ENCODE measurements around the gene NACC1.

NACC1 gene

DNA sequence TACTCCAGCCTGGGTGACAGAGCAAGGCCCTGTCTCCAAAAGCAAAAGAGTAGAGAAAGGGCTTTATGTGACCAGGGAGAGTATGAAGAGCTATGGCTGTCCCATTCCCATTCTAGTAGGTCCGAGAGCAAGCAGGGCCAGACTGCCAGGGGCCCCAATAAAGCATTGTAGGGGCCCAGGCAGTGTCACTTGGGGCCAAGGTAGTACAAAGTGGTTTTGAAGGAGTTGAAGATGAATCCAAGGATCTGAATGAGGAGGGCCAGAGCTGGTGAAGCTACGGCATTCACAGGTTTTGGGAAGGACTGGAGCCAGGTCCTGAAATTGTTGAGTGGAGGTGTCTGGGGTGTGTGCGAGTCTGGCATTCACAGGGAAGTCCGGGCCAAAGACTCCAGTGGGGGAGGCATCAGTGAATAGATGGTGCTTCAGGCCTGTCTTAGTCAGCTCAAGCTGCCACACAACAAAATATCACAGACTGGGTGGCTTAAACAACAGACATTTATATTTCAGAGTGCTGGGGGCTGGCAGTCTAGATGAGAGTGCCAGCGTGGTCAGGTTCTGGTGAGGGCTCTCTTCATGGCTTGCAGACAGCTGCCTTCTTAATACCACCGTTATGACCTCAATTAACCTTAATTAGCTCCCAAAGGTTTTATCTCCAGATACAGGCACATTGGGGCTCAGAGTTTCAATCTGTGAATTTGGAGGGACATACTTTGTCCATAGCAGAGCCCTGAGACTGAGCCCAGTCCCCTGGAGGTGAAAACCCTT is 9.9 kb downstream of the NACC1 start:
- TF ChIP-seq CTCF (IDR thresholded peaks at IDR 0.05; ENCODE audit: control extremely low read depth, extremely low read depth, low read depth, missing control alignments), result no peak
- no peak for DNase-seq (ENCODE audit: extremely low spot score)
- CTCF ChIA-PET, result interaction anchor here (1.0 to 2.3 kb wide), 6 partner anchors 8 to 163 kb away, joined by 3 to 9 read pairs (median 4); partner anchors contain the start of genes IER2 and STX10
- POLR2A ChIA-PET, result interaction anchor here (1.2 kb wide), 1 partner anchor 14 kb away, joined by 4 read pairs; no protein-coding TSS in a partner anchor

DNA sequence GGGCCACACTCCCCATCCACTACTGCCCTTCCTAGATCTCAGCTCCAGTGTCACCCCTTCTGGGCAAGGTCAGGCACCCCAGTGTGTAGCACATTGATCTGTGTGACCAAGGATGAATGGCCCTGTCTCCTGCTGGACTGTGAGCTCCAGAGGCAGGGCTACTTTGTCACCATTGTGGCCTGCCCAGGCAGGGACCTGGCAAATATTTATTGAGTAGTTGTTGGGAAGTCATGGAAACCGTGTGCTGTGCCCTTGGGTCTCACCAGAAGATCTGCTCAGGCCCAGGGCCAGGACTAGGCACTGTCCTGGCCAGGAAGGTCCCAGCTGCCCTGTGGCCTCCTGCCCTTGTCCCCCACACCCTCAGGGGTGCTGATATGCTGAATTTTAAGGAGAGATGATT is 10.5 kb downstream of the NACC1 start:
- TF ChIP-seq CTCF (IDR thresholded peaks at IDR 0.05; ENCODE audit: control extremely low read depth, extremely low read depth, low read depth, missing control alignments), result no peak
- no peak for DNase-seq (ENCODE audit: extremely low spot score)
- ChIA-PET POLR2A (interaction anchor here (1.2 kb wide), 1 partner anchor 14 kb away, joined by 4 read pairs; no protein-coding TSS in a partner anchor), CTCF (interaction anchor here (0.7 to 2.3 kb wide), 6 partner anchors 8 to 163 kb away, joined by 3 to 9 read pairs (median 4); partner anchors contain the start of genes IER2 and STX10)

GRCh38 chr19:13129384-13129783 is 11.3 kb downstream of the NACC1 start:
- TF ChIP-seq CTCF (IDR thresholded peaks at IDR 0.05; ENCODE audit: control extremely low read depth, extremely low read depth, low read depth, missing control alignments), result no peak
- no peak for DNase-seq (ENCODE audit: extremely low spot score)
- POLR2A ChIA-PET, result no interaction called here
- CTCF ChIA-PET, result interaction anchor here (0.7 to 2.3 kb wide), 4 partner anchors 10 to 164 kb away, joined by 3 to 9 read pairs (median 4); partner anchors contain the start of genes IER2 and STX10

DNA sequence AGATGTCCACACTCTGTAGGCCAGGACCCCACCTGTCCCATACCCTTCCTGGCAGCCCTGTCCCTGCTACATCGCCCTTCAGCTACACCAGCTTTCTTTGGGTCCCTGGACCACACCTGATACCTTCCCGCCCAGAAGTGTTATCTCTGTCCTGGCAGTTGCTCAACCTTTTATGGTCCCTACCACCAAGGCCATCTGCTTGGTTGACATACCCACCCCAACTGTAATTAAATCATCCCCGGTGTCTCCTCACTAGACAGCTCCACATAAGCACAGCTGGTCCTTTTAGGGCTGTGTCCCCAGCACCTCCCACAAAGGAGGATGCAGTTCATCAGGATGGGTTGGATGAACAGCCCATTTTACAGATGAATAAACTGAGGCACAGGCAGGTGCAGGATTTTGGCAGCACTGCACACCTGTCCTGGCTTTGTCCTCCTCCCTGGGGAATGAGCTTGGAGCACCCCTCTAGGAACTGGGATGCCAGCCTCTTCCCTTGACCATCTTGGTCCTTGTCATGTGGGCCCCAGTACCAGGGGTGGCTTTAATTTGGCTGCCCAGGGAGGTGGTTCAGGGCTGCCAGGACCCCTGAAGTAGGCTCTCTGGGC is 12.9 kb downstream of the NACC1 start:
- POLR2A ChIA-PET, result interaction anchor here (0.6 to 0.9 kb wide), 2 partner anchors 19 to 24 kb away, joined by 3 to 4 read pairs; partner anchors contain the start of genes IER2 and STX10
- CTCF ChIA-PET, result interaction anchor here (1.0 to 2.7 kb wide), 6 partner anchors 10 to 165 kb away, joined by 3 to 10 read pairs (median 4); no protein-coding TSS in a partner anchor
- no peak for TF ChIP-seq CTCF (IDR thresholded peaks at IDR 0.05; ENCODE audit: control extremely low read depth, extremely low read depth, low read depth, missing control alignments)
- DNase-seq (ENCODE audit: extremely low spot score), result no peak

- ChIA-PET POLR2A (interaction anchor here (0.5 to 0.6 kb wide), 2 partner anchors 32 to 191 kb away, joined by 7 to 10 read pairs; no protein-coding TSS in a partner anchor), CTCF (interaction anchor here (1.1 to 2.7 kb wide), 4 partner anchors 12 to 167 kb away, joined by 3 to 10 read pairs (median 8); partner anchors contain the start of gene NACC1)
- TF ChIP-seq CTCF (IDR thresholded peaks at IDR 0.05; ENCODE audit: control extremely low read depth, extremely low read depth, low read depth, missing control alignments), result no peak
- no peak for DNase-seq (ENCODE audit: extremely low spot score)
Measured at GRCh38 chr19:13132471-13133180, 14.6 kb downstream of the NACC1 start.
